ENCODE data around the gene TAC4.
"Not testable (repeated sequence)": the region's sequence is repeated elsewhere in the genome, so short reads cannot be mapped to it uniquely, and the experiment has no call there.

The TAC4 gene

GRCh38 chr17:49843774-49844350 lies 4.0 kb downstream of the TAC4 start:
- DNase-seq (ENCODE audit: low read depth in 1 of 2, low spot score in 1 of 2), result no peak

- DNase-seq (ENCODE audit: low read depth in 1 of 2, low spot score in 1 of 2), result no peak
Observed at GRCh38 chr17:49842846-49843245, 5.0 kb downstream of the TAC4 start.

- no peak for DNase-seq (ENCODE audit: low read depth in 1 of 2, low spot score in 1 of 2)
Observed at GRCh38 chr17:49842371-49842770, 5.5 kb downstream of the TAC4 start.

- DNase-seq (ENCODE audit: low read depth in 1 of 2, low spot score in 1 of 2), result no peak
Observed at GRCh38 chr17:49841548-49841947, 6.3 kb downstream of the TAC4 start.

GRCh38 chr17:49839455-49839854 lies 8.4 kb downstream of the TAC4 start:
- no peak for DNase-seq (ENCODE audit: low read depth in 1 of 2, low spot score in 1 of 2)

GRCh38 chr17:49836111-49837030 lies 11.5 kb downstream of the TAC4 start:
- no peak for DNase-seq (ENCODE audit: low read depth in 1 of 2, low spot score in 1 of 2)

- no peak for DNase-seq (ENCODE audit: low read depth in 1 of 2, low spot score in 1 of 2)
Observed at GRCh38 chr17:49835472-49835871, 12.4 kb downstream of the TAC4 start.

- no peak for DNase-seq (ENCODE audit: low read depth in 1 of 2, low spot score in 1 of 2)
Observed at GRCh38 chr17:49834118-49834743, 13.6 kb downstream of the TAC4 start.

GRCh38 chr17:49832840-49833599 lies 14.8 kb downstream of the TAC4 start:
- DNase-seq (ENCODE audit: low read depth in 1 of 2, low spot score in 1 of 2), result no peak

GRCh38 chr17:49830605-49831004 lies 17.3 kb downstream of the TAC4 start:
- no peak for DNase-seq (ENCODE audit: low read depth in 1 of 2, low spot score in 1 of 2)

- DNase-seq (ENCODE audit: low read depth in 1 of 2, low spot score in 1 of 2), result no peak
Observed at GRCh38 chr17:49829026-49829425, 18.8 kb downstream of the TAC4 start.

- not testable (repeated sequence) for DNase-seq (ENCODE audit: low read depth in 1 of 2, low spot score in 1 of 2)
Observed at GRCh38 chr17:49828325-49828724, 19.5 kb downstream of the TAC4 start.

- DNase-seq (ENCODE audit: low read depth in 1 of 2, low spot score in 1 of 2), result no peak
Observed at GRCh38 chr17:49825645-49826044, 22.2 kb downstream of the TAC4 start.

GRCh38 chr17:49823614-49824013 lies 24.3 kb downstream of the TAC4 start:
- DNase-seq (ENCODE audit: low read depth in 1 of 2, low spot score in 1 of 2), result no peak

GRCh38 chr17:49822829-49823228 lies 25.0 kb downstream of the TAC4 start:
- DNase-seq (ENCODE audit: low read depth in 1 of 2, low spot score in 1 of 2), result no peak

GRCh38 chr17:49821916-49822315 lies 26.0 kb downstream of the TAC4 start:
- no peak for DNase-seq (ENCODE audit: low read depth in 1 of 2, low spot score in 1 of 2)

- no peak for DNase-seq (ENCODE audit: low read depth in 1 of 2, low spot score in 1 of 2)
Observed at GRCh38 chr17:49821466-49821865, 26.4 kb downstream of the TAC4 start.

GRCh38 chr17:49820773-49821172 lies 27.1 kb downstream of the TAC4 start:
- no peak for DNase-seq (ENCODE audit: low read depth in 1 of 2, low spot score in 1 of 2)

GRCh38 chr17:49819651-49820050 lies 28.2 kb downstream of the TAC4 start:
- DNase-seq (ENCODE audit: low read depth in 1 of 2, low spot score in 1 of 2), result no peak

- no peak for DNase-seq (ENCODE audit: low read depth in 1 of 2, low spot score in 1 of 2)
Observed at GRCh38 chr17:49819138-49819537, 28.7 kb downstream of the TAC4 start.

GRCh38 chr17:49817993-49818392 lies 29.9 kb downstream of the TAC4 start:
- peak; percentile 2 to 17 for DNase-seq (ENCODE audit: low read depth in 1 of 2, low spot score in 1 of 2)

Measured in activated CD4-positive, alpha-beta T cell treated with anti-CD3 and anti-CD28 coated beads, Interleukin-2, amount 50 U/mL, for 24 hours (primary cell).